COLO829 (cell line): Measurements from ENCODE around the gene MTERF4.

Source experiments
- DNase-seq: peaks from one replicate; pipeline ENCODE4 v3.0.0; 2012; ENCODE audit warnings: low spot score

MTERF4 gene

DNA sequence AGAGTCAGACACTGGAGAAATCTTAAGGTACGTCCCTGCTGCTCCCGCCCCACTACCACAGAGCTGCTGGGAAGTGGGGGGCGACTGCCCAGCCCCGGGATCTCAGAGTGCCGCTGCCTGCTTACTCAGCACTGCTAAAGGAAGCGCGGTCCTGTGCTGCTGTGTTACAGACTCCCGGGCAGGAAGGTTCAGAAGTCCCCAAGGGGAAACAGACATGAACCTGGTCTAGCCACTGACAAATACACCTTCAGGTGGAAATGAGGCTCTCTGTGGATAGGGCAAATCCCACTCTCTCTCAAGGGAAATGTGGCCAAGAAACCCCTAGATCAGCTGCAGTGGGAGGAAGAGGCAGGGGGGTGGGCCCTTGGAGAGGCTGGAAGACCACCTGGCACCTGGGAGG lies 13.7 kb downstream of the MTERF4 start:
- DNase-seq, result no peak

- no peak for DNase-seq
Measured at GRCh38 chr2:241087420-241088268, 14.4 kb downstream of the MTERF4 start.

DNA sequence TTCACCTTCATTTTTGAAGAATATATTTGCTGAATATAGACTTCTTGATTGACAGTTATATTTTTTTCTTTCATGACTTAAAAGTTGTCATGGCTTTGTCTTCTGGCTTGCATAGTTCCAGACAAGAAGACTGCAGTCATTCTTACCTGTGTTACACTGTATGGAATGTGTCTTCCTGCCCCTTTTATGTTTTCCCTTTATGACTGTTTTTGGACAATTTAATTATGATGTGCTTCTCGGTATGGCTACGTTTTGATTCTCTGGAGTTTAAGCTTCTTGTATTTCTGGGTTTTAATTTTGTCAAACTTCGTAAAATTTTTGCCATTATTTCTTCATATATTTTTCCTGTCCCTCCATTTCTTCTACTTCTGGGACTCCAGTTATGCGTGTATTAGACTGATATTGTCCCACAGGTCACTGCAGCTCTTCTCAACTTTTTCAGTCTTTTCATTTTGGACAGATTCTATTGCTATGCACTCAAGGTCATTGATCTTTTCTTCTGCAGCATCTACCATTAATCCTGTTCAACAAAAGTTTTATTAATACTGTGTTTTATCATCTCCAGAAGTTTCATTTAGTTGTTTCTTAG lies 17.1 kb downstream of the MTERF4 start:
- no peak for DNase-seq

- DNase-seq, result no peak
Measured at GRCh38 chr2:241083091-241083415, 19.0 kb downstream of the MTERF4 start.

GRCh38 chr2:241082341-241083090 lies 19.6 kb downstream of the MTERF4 start:
- DNase-seq, result no peak

DNA sequence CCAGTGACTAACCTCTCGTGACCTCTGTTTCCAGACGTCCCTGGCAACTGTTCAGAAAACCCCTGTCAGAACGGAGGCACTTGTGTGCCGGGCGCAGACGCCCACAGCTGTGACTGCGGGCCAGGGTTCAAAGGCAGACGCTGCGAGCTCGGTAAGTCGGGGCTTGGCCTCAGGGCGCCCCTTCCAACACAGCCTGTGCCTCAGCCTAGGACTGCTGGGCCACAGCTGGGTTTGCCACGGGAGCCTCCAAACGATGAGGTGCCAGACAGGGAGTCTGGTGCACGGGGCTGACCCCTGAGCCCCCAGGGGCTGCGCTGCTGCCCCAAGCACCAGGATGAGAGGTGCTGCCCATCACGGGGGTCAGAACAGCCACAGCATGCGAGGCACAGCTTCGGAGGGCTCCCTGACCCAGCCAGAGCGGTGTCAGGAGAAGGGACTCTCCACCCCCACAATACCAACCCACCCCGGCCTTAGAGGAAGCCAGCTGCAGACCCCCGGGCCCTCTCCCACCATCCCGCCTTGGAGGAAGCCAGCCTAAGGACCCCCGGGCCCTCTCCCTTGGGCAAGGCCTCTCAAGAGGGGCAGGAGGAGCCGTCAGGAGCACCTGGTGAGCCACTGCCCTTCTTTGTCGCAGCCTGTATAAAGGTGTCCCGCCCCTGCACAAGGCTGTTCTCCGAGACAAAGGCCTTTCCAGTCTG lies 20.3 kb downstream of the MTERF4 start:
- no peak for DNase-seq

- DNase-seq, result no peak
Measured at GRCh38 chr2:241081190-241081642, 20.9 kb downstream of the MTERF4 start.

DNA sequence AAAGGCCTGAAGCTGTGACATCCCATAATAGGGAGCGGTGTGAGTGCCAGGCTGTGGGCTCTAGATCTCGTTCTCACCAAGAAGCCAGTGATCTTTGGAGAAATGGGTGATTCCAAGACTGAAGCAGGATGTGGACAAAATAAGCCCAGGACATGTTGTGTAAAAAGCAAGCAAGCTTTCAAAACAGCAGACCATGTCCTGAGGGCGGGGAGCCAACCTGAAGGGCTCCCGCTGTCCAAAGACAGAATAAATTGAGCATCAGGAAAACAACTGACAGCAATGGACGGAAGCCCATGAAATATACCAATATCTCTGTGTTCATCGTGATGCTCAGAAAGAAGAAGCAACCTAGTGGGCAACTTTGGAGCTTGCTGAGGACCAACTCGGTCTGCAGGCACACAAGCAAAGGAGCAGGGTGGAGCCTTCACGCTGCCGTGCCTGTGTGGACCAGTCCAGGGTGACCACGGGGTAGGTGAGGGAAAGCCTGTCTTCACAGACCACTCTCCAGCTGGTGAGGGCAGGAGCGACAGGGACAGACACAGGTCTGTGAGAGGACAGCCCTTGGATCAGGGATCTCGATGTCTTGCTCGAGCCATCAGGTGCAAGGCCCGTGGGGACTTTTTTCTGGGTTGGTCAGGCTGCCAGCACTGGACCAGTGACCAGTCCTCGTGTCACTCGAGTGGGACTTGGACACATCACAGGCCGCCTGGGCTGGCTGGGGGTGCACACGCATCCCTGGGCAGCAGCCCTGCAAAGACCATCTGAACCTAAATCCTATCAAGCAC lies 21.5 kb downstream of the MTERF4 start:
- no peak for DNase-seq

GRCh38 chr2:241074901-241075540 lies 27.1 kb downstream of the MTERF4 start:
- DNase-seq, result no peak

DNA sequence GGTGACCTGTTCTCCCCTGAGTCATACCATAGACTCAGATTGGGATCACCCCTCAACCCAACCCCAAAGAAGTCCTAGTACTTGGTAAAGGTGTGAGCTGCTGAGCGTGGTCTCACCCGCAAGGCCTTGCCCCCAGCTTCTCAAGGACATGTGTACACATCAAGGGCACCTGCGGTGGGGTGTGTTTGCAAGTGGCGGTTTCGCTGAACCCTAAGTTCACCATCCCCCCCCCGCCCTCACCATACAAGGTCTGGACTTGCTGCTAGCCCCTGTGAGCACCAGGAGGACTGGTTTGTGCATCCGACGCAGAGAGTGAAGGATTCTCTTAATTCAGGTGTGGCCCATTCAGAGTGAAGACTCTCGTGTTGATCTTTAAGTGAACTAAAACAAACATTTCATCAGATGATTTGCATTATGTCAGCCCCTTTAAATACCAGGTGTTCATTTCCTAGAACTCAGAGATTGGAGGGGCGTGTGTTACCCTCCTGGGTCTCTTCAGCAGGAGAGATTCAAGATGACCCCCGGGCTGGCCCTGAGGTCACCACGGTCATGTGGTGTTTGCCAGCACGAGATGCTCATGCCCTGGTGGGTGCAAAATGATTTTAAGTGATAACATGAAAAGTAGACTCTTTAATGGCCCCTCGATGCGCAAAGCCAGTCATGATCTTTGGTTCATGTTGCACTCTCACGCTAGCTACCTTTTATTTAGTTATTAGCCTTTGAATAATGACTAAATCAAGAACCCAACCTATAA lies 27.8 kb downstream of the MTERF4 start:
- DNase-seq, result no peak

GRCh38 chr2:241073166-241074064 lies 28.7 kb downstream of the MTERF4 start:
- DNase-seq, result no peak

- DNase-seq, result no peak
Measured at GRCh38 chr2:241072553-241073165, 29.4 kb downstream of the MTERF4 start.

DNA sequence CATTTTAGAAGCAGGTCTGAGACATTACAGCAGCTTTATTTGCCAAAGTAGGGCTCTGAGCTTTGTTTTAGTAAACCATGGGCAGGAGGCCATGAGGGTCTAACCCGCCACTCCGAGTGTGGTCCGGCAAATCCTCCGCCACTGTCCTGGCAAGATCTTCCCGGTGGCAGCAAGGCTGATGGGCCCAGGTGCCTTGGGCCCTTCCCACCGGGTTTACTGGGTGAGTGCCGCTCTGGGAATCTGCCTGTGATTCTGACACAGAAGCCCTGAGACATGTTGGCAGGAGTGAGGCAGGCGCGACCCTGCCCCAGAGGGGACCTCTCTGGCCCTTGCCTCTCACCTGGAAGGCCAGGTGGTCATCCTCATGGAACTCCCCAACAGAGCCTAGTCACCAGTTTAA lies 29.9 kb downstream of the MTERF4 start:
- DNase-seq, result no peak

GRCh38 chr2:241071677-241072111 lies 30.4 kb downstream of the MTERF4 start:
- DNase-seq, result no peak

DNA sequence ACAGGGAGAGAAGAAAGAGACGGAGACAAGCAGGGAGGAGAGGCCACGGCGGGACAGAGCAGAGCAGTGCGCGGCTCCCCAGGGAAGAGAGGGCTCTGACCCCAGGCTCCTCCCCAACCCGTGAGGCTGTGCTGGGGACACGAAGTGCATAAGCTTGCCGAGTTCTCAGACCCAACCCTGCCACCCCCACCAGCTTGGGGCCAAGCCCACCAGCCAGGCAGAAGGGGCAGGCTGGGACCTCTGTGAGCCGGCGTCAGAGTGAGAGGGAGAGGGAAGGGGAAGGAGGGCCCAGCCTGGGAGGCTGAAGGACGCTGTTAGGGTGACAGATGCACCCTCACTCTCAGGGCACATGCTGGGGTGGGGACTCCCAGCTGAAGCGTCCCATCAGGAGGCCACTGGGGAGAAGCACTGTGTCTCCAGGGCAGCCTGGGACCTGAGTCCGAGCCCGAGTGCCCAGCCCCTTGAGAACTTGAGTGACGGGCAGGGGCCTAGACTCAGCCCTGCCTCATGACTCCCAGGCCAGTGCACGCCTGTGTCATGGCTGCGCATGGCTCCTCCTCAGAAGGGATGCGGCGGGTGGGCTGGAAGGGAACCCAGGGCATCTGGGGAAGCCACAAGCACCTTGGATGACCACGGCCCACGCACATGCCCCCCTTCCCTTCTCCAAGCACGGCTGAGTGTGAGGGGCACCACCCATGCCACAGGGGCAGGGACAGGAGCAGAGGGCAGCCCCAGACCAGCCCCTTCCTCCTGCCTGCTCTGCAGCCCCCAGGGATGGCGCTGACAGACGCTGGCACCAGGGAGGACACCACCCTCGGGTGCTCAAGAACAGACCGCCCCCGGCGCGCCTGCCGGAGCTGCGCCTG lies 31.0 kb downstream of the MTERF4 start:
- DNase-seq, result no peak

DNA sequence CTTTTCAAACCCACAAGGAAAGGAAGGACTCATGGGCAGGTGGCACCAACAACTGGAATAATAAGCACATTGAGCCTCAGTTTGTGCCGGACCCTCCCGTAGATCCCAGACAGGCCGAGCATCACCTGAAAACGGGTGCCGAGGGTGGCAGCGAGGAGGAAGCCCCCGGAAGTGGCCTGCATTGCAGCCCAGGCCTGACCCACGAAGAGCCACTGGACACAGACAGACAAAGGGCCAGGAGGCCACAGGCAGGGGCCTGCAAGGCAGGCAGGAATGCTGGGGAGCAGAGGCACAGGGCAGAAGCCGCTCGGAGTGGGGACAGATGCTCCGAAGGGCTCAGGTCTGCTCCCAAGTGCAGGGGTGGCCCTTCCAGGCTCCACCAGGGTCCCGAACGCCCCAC lies 31.7 kb downstream of the MTERF4 start:
- DNase-seq, result no peak

DNA sequence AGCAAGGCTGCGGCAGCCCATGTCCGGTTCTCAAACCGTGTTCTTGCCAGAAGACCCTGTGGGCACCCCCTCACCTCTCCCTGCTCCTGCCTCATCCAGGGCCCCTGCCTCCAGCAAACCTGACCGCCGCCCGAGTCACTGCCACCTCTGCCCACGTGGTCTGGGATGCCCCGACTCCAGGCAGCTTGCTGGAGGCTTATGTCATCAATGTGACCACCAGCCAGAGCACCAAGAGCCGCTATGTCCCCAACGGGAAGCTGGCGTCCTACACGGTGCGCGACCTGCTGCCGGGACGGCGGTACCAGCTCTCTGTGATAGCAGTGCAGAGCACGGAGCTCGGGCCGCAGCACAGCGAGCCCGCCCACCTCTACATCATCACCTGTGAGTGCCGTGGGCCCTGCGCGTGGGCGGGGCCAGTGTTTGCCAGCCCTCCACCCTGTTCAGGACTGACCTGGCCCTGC lies 32.2 kb downstream of the MTERF4 start:
- no peak for DNase-seq
